Measurements from ENCODE around the gene MISP. TPM values are rescaled to one million over a fixed set of nuclear protein-coding genes. Genes with fewer than 3 reads are reported as not detected.

The MISP gene
- total and polyA plus RNA-seq, 2 of the 8 experiments (the other 6 are each of a cell fraction or from before 2014, with no cell fraction given): 0.43 to 0.45 TPM

- Histone ChIP-seq H3K27ac (ENCODE audit: low read depth, low read length) (no peak overlapping the region), H3K36me3 (ENCODE audit: control insufficient read depth in 2 of 4, insufficient read depth in 4 of 4, low read length in 3 of 4) (peaks cover 43 to 76% (median 68%) of the 10 kb centered on the region in 4 experiments), H3K4me2 (ENCODE audit: insufficient read depth in 1 of 2, low read depth in 2 of 2, low read length in 2 of 2) (no peak overlapping the region)
Observed at GRCh38 chr19:803099-803561, 52.2 kb downstream of the MISP start.

More at GRCh38 chr19:803099-803561, 52.2 kb downstream of the MISP start:
- H3K56ac ChIP-seq (replicated peaks; ENCODE audit: insufficient read length, low read depth, low read length): no peak overlapping the region
- ChIA-PET POLR2A (ENCODE audit: partially characterized antibody) (interaction anchor here (0.8 to 16.9 kb wide), 13 partner anchors 7 to 130 kb away, joined by 3 to 277 read pairs (median 30); partner anchors contain the start of genes AZU1, PLPPR3 and PRTN3), CTCF (ENCODE audit: partially characterized antibody) (interaction anchor here (0.5 to 1.3 kb wide), 4 partner anchors 14 to 229 kb away, joined by 3 to 4 read pairs (median 3); no protein-coding TSS in a partner anchor)
- no peak overlapping the region; a peak in 1 of 7 replicates for H3K9ac ChIP-seq (replicated peaks in 1 of 4; ENCODE audit: extremely low read depth in 1 of 4, low read depth in 3 of 4, low read length in 3 of 4)
- no peak overlapping the region for H2BK20ac ChIP-seq (ENCODE audit: low read length)
- H3K4me3 ChIP-seq (ENCODE audit: extremely low read depth in 1 of 4, insufficient read depth in 2 of 4, low read depth in 3 of 4, low read length in 4 of 4): no peak overlapping the region
- H3K79me1 ChIP-seq (ENCODE audit: low read depth, low read length): peaks cover 18% of the 10 kb centered on the region
- H4K5ac ChIP-seq (ENCODE audit: insufficient read length, low read depth, low read length): no peak overlapping the region
- H3K4ac ChIP-seq (replicated peaks; ENCODE audit: insufficient read length, low read depth, low read length): no peak overlapping the region
- H2BK12ac ChIP-seq (ENCODE audit: low read depth, low read length): no peak overlapping the region
- H2AFZ ChIP-seq (ENCODE audit: low read length): no peak overlapping the region
- H2BK5ac ChIP-seq (ENCODE audit: low read depth, low read length): no peak overlapping the region
- WGBS, 2 experiments (ENCODE audit: extremely low coverage in 1 of 2, insufficient coverage in 1 of 2, insufficient read length in 1 of 2, insufficient replicate concordance in 2 of 2, low coverage in 1 of 2, low lambda C conversion rate in 2 of 2, missing lambda C conversion rate in 1 of 2): 88% methylated on average over 17 of the region's 17 CpGs; no CpG with 5 or more reads in 1 of the 2 experiments
- FAIRE-seq (no peak), DNase-seq (ENCODE audit: low read depth in 1 of 2, low spot score in 2 of 2) (no peak)
- no peak overlapping the region for H4K91ac ChIP-seq (replicated peaks; ENCODE audit: insufficient read length, low read length)
- H3K18ac ChIP-seq (ENCODE audit: extremely low read depth, low read length): no peak overlapping the region
- H4K20me1 ChIP-seq (replicated peaks in 1 of 2; ENCODE audit: control insufficient read depth in 1 of 2, insufficient read depth in 2 of 2, low read length in 2 of 2): peaks cover 72 to 84% of the 10 kb centered on the region in 2 experiments
- peaks cover 0 to 25% (median 15%) of the 10 kb centered on the region in 4 experiments; a peak in 6 of 7 replicates for H3K4me1 ChIP-seq (replicated peaks in 1 of 4; ENCODE audit: control insufficient read depth in 3 of 4, insufficient read depth in 4 of 4, low read length in 3 of 4)
- no peak overlapping the region for H2AK5ac ChIP-seq (ENCODE audit: low read depth, low read length)
- no peaks in the 10 kb centered on the region for H3K9me3 ChIP-seq (ENCODE audit: insufficient read depth in 2 of 2, low read depth in 1 of 2, low read length in 1 of 2)
- no peaks in the 10 kb centered on the region for H3K27me3 ChIP-seq (replicated peaks in 1 of 4; ENCODE audit: control insufficient read depth in 3 of 4, extremely low read depth in 1 of 4, insufficient read depth in 3 of 4, low read length in 3 of 4)
- TF ChIP-seq SP4 (IDR thresholded peaks at IDR 0.05; ENCODE audit: low read length) (no peak), GTF2F1 (IDR thresholded peaks at IDR 0.05; ENCODE audit: borderline replicate concordance, low read depth, low read length) (no peak), NRF1 (IDR thresholded peaks at IDR 0.05; ENCODE audit: low read depth, low read length) (no peak)
- peaks cover 8% of the 10 kb centered on the region; the same call in 1 of the 2 replicates for H3K23me2 ChIP-seq (ENCODE audit: low read depth, low read length)
- no peak overlapping the region for H2BK15ac ChIP-seq (ENCODE audit: low read length)
- no peak overlapping the region for H3K14ac ChIP-seq (ENCODE audit: insufficient read length)
- H3K79me2 ChIP-seq (ENCODE audit: control insufficient read depth in 1 of 2, insufficient read depth in 2 of 2, low read length in 2 of 2): peaks cover 59 to 92% of the 10 kb centered on the region in 2 experiments
- H3K23ac ChIP-seq (ENCODE audit: insufficient read length): no peak overlapping the region
- no peak overlapping the region; the same call in 1 of the 2 replicates for H4K8ac ChIP-seq (ENCODE audit: extremely low read depth, insufficient read depth, low read length)
- H2BK120ac ChIP-seq (replicated peaks; ENCODE audit: low read depth, low read length): no peak overlapping the region
